ENCODE results near the gene RPL28. TPM values are rescaled to one million over a fixed set of nuclear protein-coding genes. Genes with fewer than 3 reads are reported as not detected.
A peak's percentile ranks its signal among the peaks of the same experiment; 100 is the strongest.
"Not testable (repeated sequence)": the region's sequence is repeated elsewhere in the genome, so short reads cannot be mapped to it uniquely, and the experiment has no call there.

The RPL28 gene
- total RNA-seq, 5 donors from 2014 or later (not counting 1 experiment from before 2014, with no cell fraction given): 3,465 to 4,436 (median 4,286) TPM

DNA sequence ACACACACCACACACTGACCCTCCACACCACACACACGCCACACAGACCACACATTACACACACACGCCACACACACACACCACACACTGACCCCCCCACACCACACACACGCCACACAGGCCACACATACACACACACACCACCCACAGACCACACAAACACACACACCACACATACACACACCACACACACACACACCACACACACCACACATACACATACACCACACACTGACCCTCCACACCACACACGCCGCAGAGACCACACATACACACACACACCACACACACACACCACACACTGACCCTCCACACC, 62.4 kb downstream of the RPL28 start:
- H3K36me3 Mint-ChIP-seq; POLR2A ChIA-PET; H3K4me3 Mint-ChIP-seq; ATAC-seq (replicated peaks in 1 of 4); H3K27ac Mint-ChIP-seq; H3K9me3 ChIP-seq; H3K36me3 ChIP-seq (ENCODE audit: control insufficient read depth in 2 of 2, extremely low read depth in 1 of 2, insufficient read depth in 1 of 2, low read length in 1 of 2); H3K4me3 ChIP-seq (ENCODE audit: control insufficient read depth in 1 of 2, extremely low read depth in 1 of 2, low read length in 1 of 2); H3K27ac ChIP-seq (ENCODE audit: low read length); DNase-seq; H3K9me3 Mint-ChIP-seq; CTCF ChIA-PET: not testable (repeated sequence)
- H3K4me1 Mint-ChIP-seq: peaks cover 8 to 23% (median 19%) of the 10 kb centered on the region in 3 donors
- peaks cover 3 to 87% of the 10 kb centered on the region in 2 experiments for H3K27me3 ChIP-seq (replicated peaks in 1 of 2; ENCODE audit: control insufficient read depth in 2 of 2, extremely low read depth in 1 of 2, insufficient read depth in 2 of 2, low read length in 1 of 2)
- WGBS (ENCODE audit: insufficient coverage): 93% methylated on average over 5 of the region's 5 CpGs
- H3K27me3 Mint-ChIP-seq: peaks cover 32 to 39% of the 10 kb centered on the region in 2 donors
- peaks cover 5 to 25% of the 10 kb centered on the region in 2 experiments for H3K4me1 ChIP-seq (ENCODE audit: control insufficient read depth in 1 of 2, extremely low read depth in 1 of 2, insufficient read depth in 2 of 2, low read length in 2 of 2)

- WGBS (ENCODE audit: insufficient coverage): 27% methylated on average over 3 of the region's 16 CpGs
- H3K4me3 Mint-ChIP-seq: no peak overlapping the region
- Histone ChIP-seq H3K4me1 (ENCODE audit: control insufficient read depth in 1 of 2, extremely low read depth in 1 of 2, insufficient read depth in 2 of 2, low read length in 2 of 2) (peaks cover 5 to 25% of the 10 kb centered on the region in 2 experiments), H3K36me3 (ENCODE audit: control insufficient read depth in 2 of 2, extremely low read depth in 1 of 2, insufficient read depth in 1 of 2, low read length in 1 of 2) (no peaks in the 10 kb centered on the region), H3K27me3 (replicated peaks in 1 of 2; ENCODE audit: control insufficient read depth in 2 of 2, extremely low read depth in 1 of 2, insufficient read depth in 2 of 2, low read length in 1 of 2) (peaks cover 3 to 85% of the 10 kb centered on the region in 2 experiments), H3K27ac (ENCODE audit: low read length) (no peak overlapping the region), H3K4me3 (ENCODE audit: control insufficient read depth in 1 of 2, extremely low read depth in 1 of 2, low read length in 1 of 2) (no peak overlapping the region), H3K9me3 (no peaks in the 10 kb centered on the region)
- ChIA-PET POLR2A (no interaction called here), CTCF (no interaction called here)
- peaks cover 3% of the 10 kb centered on the region for H3K36me3 Mint-ChIP-seq
- DNase-seq (no peak), ATAC-seq (replicated peaks in 1 of 4) (no peak)
- no peak overlapping the region for H3K27ac Mint-ChIP-seq
- peaks cover 28 to 37% of the 10 kb centered on the region in 2 donors for H3K27me3 Mint-ChIP-seq
- H3K9me3 Mint-ChIP-seq: no peaks in the 10 kb centered on the region
- H3K4me1 Mint-ChIP-seq: peaks cover 11 to 25% (median 20%) of the 10 kb centered on the region in 3 donors
Observed at GRCh38 chr19:55449469-55449868, 63.7 kb downstream of the RPL28 start.

DNA sequence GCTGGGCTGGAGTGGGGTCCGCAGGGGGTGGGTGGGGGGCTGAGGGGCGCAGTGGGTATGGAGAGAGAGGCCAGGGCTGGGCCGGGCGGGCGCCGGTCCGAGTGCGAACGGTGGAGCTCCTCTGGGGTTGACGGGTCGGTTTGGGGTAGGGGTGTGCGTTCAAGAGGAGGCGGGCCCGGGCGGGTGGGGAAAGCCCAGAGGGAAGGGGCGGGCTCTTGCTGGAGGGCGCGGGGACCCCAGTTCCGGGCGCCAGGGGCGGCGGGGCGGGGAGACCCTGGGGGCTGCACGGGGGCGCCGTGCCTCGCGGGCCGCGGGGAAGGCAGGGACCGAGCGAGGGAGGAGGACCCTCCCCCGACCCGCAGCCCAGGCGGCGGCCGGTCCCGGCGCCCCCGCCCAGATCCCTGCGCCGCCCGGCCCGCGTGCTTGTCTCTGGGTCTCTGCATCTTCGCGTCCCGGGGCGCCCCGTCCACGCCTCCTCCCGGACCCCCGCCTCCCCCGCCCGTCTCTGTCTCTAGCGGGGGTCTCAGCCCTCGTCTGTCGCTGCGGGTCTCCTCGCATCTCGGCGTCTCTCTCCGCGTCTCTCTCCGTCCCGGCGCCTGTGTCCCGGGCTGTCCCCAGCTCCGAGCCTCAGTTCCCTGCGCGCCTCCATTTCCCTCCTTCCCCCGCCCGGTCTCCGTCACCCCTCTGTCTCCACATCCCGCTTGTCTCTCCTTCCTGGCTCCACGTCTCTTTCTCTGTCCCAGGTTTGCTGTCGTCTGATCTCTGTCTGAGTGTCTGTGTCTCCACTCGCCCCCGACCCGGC, 65.6 kb downstream of the RPL28 start:
- peaks cover 0 to 71% of the 10 kb centered on the region in 2 experiments for H3K27me3 ChIP-seq (replicated peaks in 1 of 2; ENCODE audit: control insufficient read depth in 2 of 2, extremely low read depth in 1 of 2, insufficient read depth in 2 of 2, low read length in 1 of 2)
- Mint-ChIP-seq H3K9me3 (no peaks in the 10 kb centered on the region), H3K4me3 (peak overlapping the region; percentile 50 to 72 (median 56)), H3K4me1 (peaks cover 11 to 25% (median 20%) of the 10 kb centered on the region in 3 donors), H3K36me3 (peaks cover 7% of the 10 kb centered on the region), H3K27me3 (peaks cover 21 to 25% of the 10 kb centered on the region in 2 donors), H3K27ac (no peak overlapping the region)
- ChIA-PET CTCF (no interaction called here), POLR2A (no interaction called here)
- ATAC-seq (replicated peaks in 1 of 4) (peak in 3 of 4 experiments; percentile 24 to 63 (median 31)), DNase-seq (peak in 5 of 35 experiments; percentile 14 to 53 (median 32))
- no peaks in the 10 kb centered on the region for H3K36me3 ChIP-seq (ENCODE audit: control insufficient read depth in 2 of 2, extremely low read depth in 1 of 2, insufficient read depth in 1 of 2, low read length in 1 of 2)
- H3K4me1 ChIP-seq (ENCODE audit: control insufficient read depth in 1 of 2, extremely low read depth in 1 of 2, insufficient read depth in 2 of 2, low read length in 2 of 2): peaks cover 5 to 25% of the 10 kb centered on the region in 2 experiments
- no peak overlapping the region for H3K27ac ChIP-seq (ENCODE audit: low read length)
- peak overlapping the region; percentile 15 to 48 for H3K4me3 ChIP-seq (ENCODE audit: control insufficient read depth in 1 of 2, extremely low read depth in 1 of 2, low read length in 1 of 2)
- 2% methylated on average over 67 of the region's 80 CpGs for WGBS (ENCODE audit: insufficient coverage)
- no peaks in the 10 kb centered on the region for H3K9me3 ChIP-seq

GRCh38 chr19:55451965-55452748, 66.4 kb downstream of the RPL28 start:
- ChIA-PET POLR2A (interaction anchor here in 1 of 2 donors (0.6 kb wide), 1 partner anchor 147 kb away, joined by 5 read pairs; the partner anchor contains the start of gene FIZ1), CTCF (no interaction called here)
- Mint-ChIP-seq H3K9me3 (no peaks in the 10 kb centered on the region), H3K4me3 (peak overlapping the region in 2 of 3 donors; percentile 28 to 72), H3K27ac (no peak overlapping the region), H3K27me3 (peaks cover 21 to 25% of the 10 kb centered on the region in 2 donors), H3K4me1 (peaks cover 11 to 25% (median 20%) of the 10 kb centered on the region in 3 donors), H3K36me3 (peaks cover 11% of the 10 kb centered on the region)
- Histone ChIP-seq H3K36me3 (ENCODE audit: control insufficient read depth in 2 of 2, extremely low read depth in 1 of 2, insufficient read depth in 1 of 2, low read length in 1 of 2) (no peaks in the 10 kb centered on the region), H3K4me3 (ENCODE audit: control insufficient read depth in 1 of 2, extremely low read depth in 1 of 2, low read length in 1 of 2) (peak overlapping the region in 1 of 2 donors; percentile 49), H3K9me3 (no peaks in the 10 kb centered on the region), H3K27me3 (replicated peaks in 1 of 2; ENCODE audit: control insufficient read depth in 2 of 2, extremely low read depth in 1 of 2, insufficient read depth in 2 of 2, low read length in 1 of 2) (peaks cover 0 to 63% of the 10 kb centered on the region in 2 experiments), H3K27ac (ENCODE audit: low read length) (no peak overlapping the region), H3K4me1 (ENCODE audit: control insufficient read depth in 1 of 2, extremely low read depth in 1 of 2, insufficient read depth in 2 of 2, low read length in 2 of 2) (peaks cover 5 to 25% of the 10 kb centered on the region in 2 experiments)
- ATAC-seq (replicated peaks in 1 of 4) (peak in 1 of 4 experiments; percentile 38), DNase-seq (peak in 11 of 35 experiments; percentile 19 to 62 (median 37))
- 2% methylated on average over 44 of the region's 57 CpGs for WGBS (ENCODE audit: insufficient coverage)

Other genes with a start within 250 kb of the RPL28 start
- gene TNNT1, start 236.7 kb upstream of the RPL28 start, total RNA-seq: under 1 TPM in 2 of 5 donors, not detected in 3; 0.36 to 0.76 TPM
- gene TNNI3, start 228.2 kb upstream of the RPL28 start, total RNA-seq: not detected
- not detected for gene DNAAF3, start 219.3 kb upstream of the RPL28 start, total RNA-seq
- 1 to 10 TPM in 2 of 5 donors, not detected in 3; 2.7 to 2.9 TPM for gene SYT5, start 205.6 kb upstream of the RPL28 start, total RNA-seq
- 1 to 10 TPM in 1 of 5 donors, under 1 TPM in 2, not detected in 2; 0.16 to 1.1 (median 0.51) TPM for gene PTPRH, start 176.4 kb upstream of the RPL28 start, total RNA-seq
- 10 to 100 TPM; 10.6 to 22.4 (median 18.2) TPM for gene TMEM86B, start 157.2 kb upstream of the RPL28 start, total RNA-seq
- gene PPP6R1, start 126.9 kb upstream of the RPL28 start, total RNA-seq: 100 to 1,000 TPM; 173 to 208 (median 194) TPM
- gene HSPBP1, start 105.8 kb upstream of the RPL28 start, total RNA-seq: 10 to 100 TPM; 16.8 to 27.6 (median 24.7) TPM
- gene BRSK1, start 101.9 kb upstream of the RPL28 start, total RNA-seq: 1 to 10 TPM; 2.9 to 5.8 (median 3.9) TPM
- gene TMEM150B, start 60.6 kb upstream of the RPL28 start, total RNA-seq: under 1 TPM in 1 of 5 donors, not detected in 4; 0.47 TPM
- 10 to 100 TPM; 24.4 to 71.8 (median 30.7) TPM for gene KMT5C, start 46.1 kb upstream of the RPL28 start, total RNA-seq
- under 1 TPM in 2 of 5 donors, not detected in 3; 0.12 to 0.51 TPM for gene COX6B2, start 31.2 kb upstream of the RPL28 start, total RNA-seq
- not detected for gene GARIN5B, start 22.7 kb upstream of the RPL28 start, total RNA-seq
- gene IL11, start 15.5 kb upstream of the RPL28 start, total RNA-seq: under 1 TPM in 2 of 5 donors, not detected in 3; 0.53 to 0.96 TPM
- gene TMEM190, start 9.1 kb upstream of the RPL28 start, total RNA-seq: not detected
- gene TMEM238, start 1.6 kb upstream of the RPL28 start, total RNA-seq: 10 to 100 TPM; 10.8 to 23.2 (median 20.0) TPM
- gene UBE2S, start 21.9 kb downstream of the RPL28 start, total RNA-seq: 10 to 100 TPM; 27.5 to 75.2 (median 35.1) TPM
- not detected for gene SHISA7, start 57.4 kb downstream of the RPL28 start, total RNA-seq
- gene ISOC2, start 75.7 kb downstream of the RPL28 start, total RNA-seq: 10 to 100 TPM in 3 of 5 donors, 1 to 10 TPM in 2; 6.8 to 18.9 (median 14.7) TPM
- not detected for gene C19orf85, start 78.8 kb downstream of the RPL28 start, total RNA-seq
- gene ZNF628, start 90.7 kb downstream of the RPL28 start, total RNA-seq: 10 to 100 TPM; 14.2 to 24.1 (median 16.2) TPM
- 10 to 100 TPM in 1 of 5 donors, 1 to 10 TPM in 4; 6.3 to 10.4 (median 8.1) TPM for gene NAT14, start 99.3 kb downstream of the RPL28 start, total RNA-seq
- gene SSC5D, start 102.5 kb downstream of the RPL28 start, total RNA-seq: 1 to 10 TPM in 2 of 5 donors, under 1 TPM in 3; 0.38 to 1.3 (median 0.66) TPM
- not detected for gene SBK2, start 151.2 kb downstream of the RPL28 start, total RNA-seq
- not detected for gene SBK3, start 159.6 kb downstream of the RPL28 start, total RNA-seq
- gene ZNF579, start 194.9 kb downstream of the RPL28 start, total RNA-seq: 10 to 100 TPM in 3 of 5 donors, 1 to 10 TPM in 2; 5.4 to 13.3 (median 10.0) TPM
- gene FIZ1, start 213.6 kb downstream of the RPL28 start, total RNA-seq: 10 to 100 TPM in 4 of 5 donors, 1 to 10 TPM in 1; 9.8 to 27.7 (median 19.0) TPM
- gene ZNF524, start 214.4 kb downstream of the RPL28 start, total RNA-seq: 10 to 100 TPM; 14.9 to 42.2 (median 33.4) TPM
- 10 to 100 TPM; 16.3 to 29.4 (median 27.3) TPM for gene ZNF865, start 219.7 kb downstream of the RPL28 start, total RNA-seq
- gene ZNF784, start 238.6 kb downstream of the RPL28 start, total RNA-seq: 10 to 100 TPM in 2 of 5 donors, 1 to 10 TPM in 3; 7.2 to 13.3 (median 8.2) TPM